ENCODE data around the gene BRICD5. TPM values are rescaled to one million over a fixed set of nuclear protein-coding genes. Genes with fewer than 3 reads are reported as not detected.

Gene BRICD5
- total RNA-seq, 1 experiment from 2014 or later, result 4.8 TPM

DNA sequence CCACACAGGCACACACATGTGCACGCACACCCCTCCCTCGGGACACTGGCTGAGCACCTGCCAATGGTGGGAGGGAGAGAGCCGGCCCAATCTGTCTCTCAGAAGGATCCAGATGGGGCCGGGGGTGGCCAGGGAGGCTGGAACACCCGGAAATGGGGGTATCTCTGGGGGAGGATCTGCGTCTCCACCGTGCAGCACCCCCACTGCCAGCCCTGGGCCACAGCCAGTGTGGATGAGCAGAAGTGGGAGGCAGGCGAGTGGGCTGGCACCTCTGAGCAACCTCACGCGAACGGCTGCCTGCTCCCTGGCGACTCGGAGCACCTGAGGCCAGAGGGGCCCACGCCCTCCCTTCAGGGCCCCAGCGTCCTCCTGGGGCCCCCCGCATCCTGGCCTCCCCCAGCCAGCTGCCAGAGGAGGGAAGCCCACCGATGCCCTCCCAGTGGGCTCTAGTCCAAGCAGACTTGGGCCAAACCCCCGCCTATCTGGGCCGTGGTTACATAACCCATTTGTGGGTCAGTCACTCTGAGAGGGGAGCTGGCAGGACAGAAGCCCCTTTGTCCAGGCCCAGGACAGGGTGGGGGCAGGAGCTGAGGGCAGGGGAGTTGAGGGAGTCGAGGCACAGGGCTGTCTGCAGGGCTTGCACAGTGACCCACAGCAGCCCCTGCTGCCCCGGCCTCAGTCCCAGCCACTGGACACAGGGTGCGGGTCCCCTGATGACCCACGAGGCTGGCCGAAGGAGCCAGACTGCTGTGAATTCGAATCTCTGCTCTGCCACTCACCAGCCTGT is 19.8 kb downstream of the BRICD5 start:
- intact Hi-C loops (cut with micrococcal nuclease), result no loop called here
- Histone ChIP-seq H3K79me2 (ENCODE audit: low read length) (no peaks in the 10 kb centered on the region), H3K9ac (ENCODE audit: low read length) (no peak overlapping the region), H3K4me2 (ENCODE audit: low read length) (no peak overlapping the region), H3K4me1 (ENCODE audit: insufficient read depth, low read length) (peaks cover 12% of the 10 kb centered on the region; the same call in 1 of the 2 replicates), H3K27ac (ENCODE audit: low read length) (no peak overlapping the region), H3K36me3 (ENCODE audit: low read depth, low read length) (no peaks in the 10 kb centered on the region), H3K27me3 (ENCODE audit: low read length) (no peaks in the 10 kb centered on the region), H3K9me2 (replicated peaks; ENCODE audit: low read length) (no peaks in the 10 kb centered on the region), H2AFZ (ENCODE audit: low read length) (no peak overlapping the region), H4K20me1 (ENCODE audit: low read length) (no peaks in the 10 kb centered on the region), H3K4me3 (ENCODE audit: low read length) (no peak overlapping the region), H3F3A (ENCODE audit: low read length, unreplicated experiment) (no peaks in the 10 kb centered on the region), H3K9me3 (ENCODE audit: low read length) (no peaks in the 10 kb centered on the region)
- ATAC-seq (no peak), DNase-seq (no peak)
- no peak for TF ChIP-seq EZH2 (IDR thresholded peaks at IDR 0.05; ENCODE audit: low read length, unreplicated experiment)
- TF ChIP-seq, protein P1, sequence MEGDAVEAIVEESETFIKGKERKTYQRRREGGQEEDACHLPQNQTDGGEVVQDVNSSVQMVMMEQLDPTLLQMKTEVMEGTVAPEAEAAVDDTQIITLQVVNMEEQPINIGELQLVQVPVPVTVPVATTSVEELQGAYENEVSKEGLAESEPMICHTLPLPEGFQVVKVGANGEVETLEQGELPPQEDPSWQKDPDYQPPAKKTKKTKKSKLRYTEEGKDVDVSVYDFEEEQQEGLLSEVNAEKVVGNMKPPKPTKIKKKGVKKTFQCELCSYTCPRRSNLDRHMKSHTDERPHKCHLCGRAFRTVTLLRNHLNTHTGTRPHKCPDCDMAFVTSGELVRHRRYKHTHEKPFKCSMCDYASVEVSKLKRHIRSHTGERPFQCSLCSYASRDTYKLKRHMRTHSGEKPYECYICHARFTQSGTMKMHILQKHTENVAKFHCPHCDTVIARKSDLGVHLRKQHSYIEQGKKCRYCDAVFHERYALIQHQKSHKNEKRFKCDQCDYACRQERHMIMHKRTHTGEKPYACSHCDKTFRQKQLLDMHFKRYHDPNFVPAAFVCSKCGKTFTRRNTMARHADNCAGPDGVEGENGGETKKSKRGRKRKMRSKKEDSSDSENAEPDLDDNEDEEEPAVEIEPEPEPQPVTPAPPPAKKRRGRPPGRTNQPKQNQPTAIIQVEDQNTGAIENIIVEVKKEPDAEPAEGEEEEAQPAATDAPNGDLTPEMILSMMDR (conservative IDR thresholded peaks at IDR 0.05; ENCODE audit: low read depth, low read length), result no peak
- POLR2A ChIA-PET (ENCODE audit: unreplicated experiment), result no interaction called here
- CTCF ChIA-PET, result no interaction called here
- BruUV-seq (replicated peaks), result no TSS peak

DNA sequence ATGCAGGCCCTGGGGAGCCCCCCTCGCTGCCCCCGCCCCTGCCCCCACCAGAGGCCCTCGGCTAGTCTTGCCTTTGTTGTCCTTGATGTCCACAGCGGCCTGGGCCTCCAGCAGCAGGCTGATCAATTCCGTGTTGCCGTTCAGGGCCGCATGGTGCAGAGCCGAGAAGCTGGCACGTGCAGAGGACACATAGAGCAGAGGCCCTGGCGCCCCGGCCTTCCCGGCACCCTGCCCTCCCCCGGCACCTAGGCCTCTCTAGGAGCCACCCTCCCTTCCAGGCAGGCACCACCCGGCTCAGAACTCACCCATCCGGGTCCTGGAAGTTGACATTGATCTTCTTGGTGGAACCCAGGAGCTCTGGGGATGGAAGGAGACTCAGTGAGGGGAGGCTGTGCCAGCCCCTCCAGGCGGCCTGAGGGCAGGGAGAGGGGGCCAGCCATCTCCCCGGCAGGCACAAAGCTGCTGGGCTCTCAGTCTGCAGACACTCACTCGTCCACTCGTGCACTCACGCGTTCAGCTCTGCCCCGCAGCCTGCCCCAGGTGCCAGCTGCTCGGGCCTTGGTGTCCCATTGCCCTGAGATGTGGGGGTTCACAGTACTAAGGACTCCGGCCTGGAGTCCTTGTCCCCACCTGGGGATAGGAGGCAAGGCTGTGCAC is 20.5 kb downstream of the BRICD5 start:
- ATAC-seq (no peak), DNase-seq (no peak)
- Histone ChIP-seq H3K36me3 (ENCODE audit: low read depth, low read length) (no peaks in the 10 kb centered on the region), H3K27ac (ENCODE audit: low read length) (no peak overlapping the region), H3K4me1 (ENCODE audit: insufficient read depth, low read length) (peaks cover 5% of the 10 kb centered on the region; the same call in 1 of the 2 replicates), H2AFZ (ENCODE audit: low read length) (no peak overlapping the region), H3K9ac (ENCODE audit: low read length) (no peak overlapping the region), H4K20me1 (ENCODE audit: low read length) (no peaks in the 10 kb centered on the region), H3F3A (ENCODE audit: low read length, unreplicated experiment) (no peaks in the 10 kb centered on the region), H3K79me2 (ENCODE audit: low read length) (no peaks in the 10 kb centered on the region), H3K27me3 (ENCODE audit: low read length) (no peaks in the 10 kb centered on the region), H3K9me3 (ENCODE audit: low read length) (no peaks in the 10 kb centered on the region), H3K4me3 (ENCODE audit: low read length) (no peak overlapping the region), H3K4me2 (ENCODE audit: low read length) (no peak overlapping the region), H3K9me2 (replicated peaks; ENCODE audit: low read length) (no peaks in the 10 kb centered on the region)
- POLR2A ChIA-PET (ENCODE audit: unreplicated experiment), result no interaction called here
- BruUV-seq (replicated peaks), result no TSS peak
- TF ChIP-seq EZH2phosphoT487 (IDR thresholded peaks at IDR 0.05; ENCODE audit: borderline replicate concordance, low read length), result no peak
- no peak for TF ChIP-seq EZH2 (IDR thresholded peaks at IDR 0.05; ENCODE audit: low read length, unreplicated experiment)
- TF ChIP-seq, protein P1 (conservative IDR thresholded peaks at IDR 0.05; ENCODE audit: low read depth, low read length), result no peak
- CTCF ChIA-PET, result no interaction called here
- intact Hi-C loops (cut with micrococcal nuclease), result no loop called here
